HCT116 (cell line): ENCODE data around the gene AGRP.

Experiments used
- POLR2A ChIP-seq: IDR thresholded peaks from 2 replicates; pipeline ENCODE4 v1.7.0; 2011; ENCODE audit warnings: borderline replicate concordance; ENCODE audit not compliant: insufficient read depth, insufficient read length; ENCODE audit errors: extremely low read depth
- ZNF274 ChIP-seq: fragments of 200-500 bp; sonication (Bioruptor generic); IDR thresholded peaks from 2 replicates; pipeline ENCODE4 v1.6.1; 2014; ENCODE audit warnings: mild to moderate bottlenecking, low read depth, low read length, inconsistent platforms

DNA sequence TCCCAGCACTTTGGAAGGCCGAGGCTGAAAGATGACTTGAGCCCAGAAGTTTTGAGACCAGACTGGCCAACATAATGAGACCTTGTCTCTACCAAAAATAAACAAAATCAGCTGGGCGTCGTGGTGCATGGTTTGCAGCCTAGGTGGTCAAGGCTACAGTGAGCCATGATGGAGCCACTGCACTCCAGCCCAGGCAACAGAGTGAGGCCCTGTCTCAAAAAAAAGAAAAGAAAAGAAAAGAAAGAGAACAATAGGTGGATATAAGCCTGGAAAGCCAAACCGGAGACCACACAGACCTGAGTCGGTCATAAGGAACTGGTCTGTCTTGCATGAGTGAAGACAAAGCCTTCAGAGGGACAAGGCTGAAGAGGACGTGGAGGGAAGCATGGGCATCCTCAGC is 16.8 kb downstream of the AGRP start:
- TF ChIP-seq ZNF274 (no peak), POLR2A (no peak)
